Measurements from ENCODE around the gene LRRC27.
A peak's percentile ranks its signal among the peaks of the same experiment; 100 is the strongest.
"Not testable (repeated sequence)": the region's sequence is repeated elsewhere in the genome, so short reads cannot be mapped to it uniquely, and the experiment has no call there.

Gene LRRC27

DNA sequence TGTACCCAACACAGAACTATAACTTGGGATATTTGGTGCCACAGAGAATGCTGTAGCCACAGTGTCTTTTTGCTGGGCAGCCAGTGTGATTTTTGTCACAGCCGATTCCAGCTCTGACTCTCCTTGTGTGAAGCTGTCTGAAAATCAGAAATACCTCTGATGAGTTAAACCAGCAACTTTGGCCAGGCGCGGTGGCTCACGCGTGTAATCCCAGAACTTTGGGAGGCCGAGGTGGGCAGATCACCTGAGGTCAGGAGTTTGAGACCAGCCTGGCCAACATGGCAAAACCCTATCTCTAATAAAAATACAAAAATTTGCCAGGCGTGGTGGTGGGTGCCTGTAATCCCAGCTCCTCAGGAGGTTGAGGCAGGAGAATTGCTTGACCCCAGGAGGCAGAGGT lies 5.9 kb downstream of the LRRC27 start:
- DNase-seq (ENCODE audit: low read depth in 2 of 2) = not testable (repeated sequence)

DNA sequence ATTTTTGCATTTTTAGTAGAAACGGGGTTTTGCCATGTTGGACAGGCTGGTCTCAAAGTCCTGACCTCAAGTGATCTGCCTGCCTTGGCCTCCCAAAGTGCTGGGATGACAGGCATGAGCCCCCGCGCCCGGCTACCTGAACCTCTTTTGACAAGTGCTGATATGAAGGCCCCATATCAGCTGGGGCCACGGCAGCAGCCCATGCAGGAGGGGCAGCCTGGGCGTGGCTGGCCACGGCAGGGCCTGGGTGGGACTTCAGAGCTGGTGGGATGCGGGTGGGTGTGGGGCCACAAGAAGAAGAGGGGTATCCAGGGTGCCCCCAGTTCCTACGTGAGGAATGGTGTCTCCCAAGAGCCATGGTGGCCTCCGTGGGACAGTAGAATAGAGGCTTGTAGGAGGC lies 6.9 kb downstream of the LRRC27 start:
- no peak for DNase-seq (ENCODE audit: low read depth in 2 of 2)

DNA sequence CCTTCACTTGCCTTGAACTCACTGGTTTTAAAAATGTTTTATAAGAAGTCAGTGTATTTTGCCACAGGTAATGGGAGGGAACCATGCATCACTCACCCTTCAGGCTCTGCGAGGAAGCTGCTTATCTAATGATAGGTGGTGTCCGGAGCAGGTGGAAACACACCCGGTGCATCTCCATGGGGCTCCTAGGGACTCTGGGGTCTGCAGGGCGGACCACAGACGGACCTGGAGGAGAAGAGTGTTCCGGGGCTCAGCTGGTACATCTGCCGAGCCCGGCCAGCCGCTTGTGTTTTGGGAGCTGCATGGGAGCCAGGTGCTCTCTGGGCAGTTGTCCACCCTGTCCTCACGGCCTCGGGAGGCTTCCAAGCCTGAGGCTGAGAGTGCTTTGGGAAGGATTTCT lies 7.3 kb downstream of the LRRC27 start:
- no peak for DNase-seq (ENCODE audit: low read depth in 2 of 2)

DNA sequence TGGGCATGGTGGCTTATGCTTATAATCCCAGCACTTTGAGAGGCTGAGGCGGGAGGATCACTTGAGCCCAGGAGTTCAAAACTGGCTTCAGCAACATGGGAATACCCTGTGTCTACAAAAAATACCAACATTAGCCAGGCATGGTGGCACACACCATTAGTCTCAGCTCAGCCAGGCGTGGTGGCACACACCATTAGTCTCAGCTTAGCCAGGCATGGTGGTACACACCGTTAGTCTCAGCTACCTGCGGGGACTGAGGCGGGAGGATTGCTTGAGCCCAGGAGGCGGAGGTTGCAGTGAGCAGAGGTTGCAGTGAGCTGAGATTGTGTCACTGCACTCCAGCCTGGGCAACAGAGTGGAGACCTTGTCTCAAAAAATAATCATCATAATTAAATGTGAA lies 9.0 kb downstream of the LRRC27 start:
- DNase-seq (ENCODE audit: low read depth in 2 of 2) = no peak

DNA sequence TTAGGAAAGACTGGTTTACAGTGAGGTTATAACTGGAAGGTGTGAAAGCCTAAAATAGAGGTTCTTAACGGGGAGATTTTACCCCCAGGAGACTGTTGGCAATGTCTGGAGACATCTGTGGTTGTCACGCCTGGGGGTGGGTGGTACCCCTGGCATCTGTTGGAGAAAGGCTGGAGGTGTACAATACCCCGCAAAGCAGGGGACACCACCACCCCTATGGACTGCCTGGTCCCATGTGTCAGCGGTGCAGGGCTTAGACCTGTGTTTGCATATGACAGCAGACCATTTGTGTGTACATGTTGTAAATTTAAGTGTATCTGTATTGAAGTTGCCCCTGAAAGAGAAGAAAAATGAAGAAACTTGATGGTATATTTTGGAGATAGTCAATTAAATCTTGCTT lies 9.8 kb downstream of the LRRC27 start:
- no peak for DNase-seq (ENCODE audit: low read depth in 2 of 2)

DNA sequence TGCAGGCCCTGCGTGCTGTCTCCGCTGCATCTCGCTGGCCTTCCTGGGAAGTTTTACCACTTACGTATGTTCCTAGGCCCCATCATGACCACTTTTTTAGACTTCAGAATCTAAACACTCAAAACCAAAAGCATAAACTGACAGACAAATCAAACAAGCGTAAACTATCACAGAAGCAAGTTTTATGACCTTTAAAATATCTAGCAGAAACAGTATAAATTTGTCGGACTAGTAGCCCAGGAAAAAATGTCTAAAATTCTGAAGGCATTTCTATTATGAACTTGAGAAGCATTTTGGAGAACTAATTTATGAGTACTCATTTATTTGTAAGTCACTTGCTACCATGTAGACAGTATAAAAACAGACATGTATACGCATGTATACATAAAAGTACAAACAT lies 10.6 kb downstream of the LRRC27 start:
- no peak for DNase-seq (ENCODE audit: low read depth in 2 of 2)

DNA sequence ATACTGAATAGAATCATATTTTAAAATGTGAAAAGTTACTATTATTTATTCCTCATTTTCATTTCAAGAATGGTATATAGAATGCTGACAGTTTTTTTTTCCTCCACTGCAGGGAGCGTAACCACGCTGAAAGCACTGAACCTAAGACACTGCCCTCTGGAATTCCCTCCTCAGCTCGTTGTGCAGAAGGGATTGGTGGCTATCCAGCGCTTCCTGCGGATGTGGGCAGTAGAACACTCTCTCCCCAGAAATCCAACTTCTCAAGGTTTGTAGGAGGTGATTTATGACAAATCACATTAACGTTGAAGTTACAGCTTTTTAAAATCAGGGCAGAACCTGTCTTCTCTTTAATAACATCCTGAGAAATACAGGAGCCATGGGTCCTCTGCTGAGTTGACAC lies 12.4 kb downstream of the LRRC27 start:
- no peak for DNase-seq (ENCODE audit: low read depth in 2 of 2)

DNA sequence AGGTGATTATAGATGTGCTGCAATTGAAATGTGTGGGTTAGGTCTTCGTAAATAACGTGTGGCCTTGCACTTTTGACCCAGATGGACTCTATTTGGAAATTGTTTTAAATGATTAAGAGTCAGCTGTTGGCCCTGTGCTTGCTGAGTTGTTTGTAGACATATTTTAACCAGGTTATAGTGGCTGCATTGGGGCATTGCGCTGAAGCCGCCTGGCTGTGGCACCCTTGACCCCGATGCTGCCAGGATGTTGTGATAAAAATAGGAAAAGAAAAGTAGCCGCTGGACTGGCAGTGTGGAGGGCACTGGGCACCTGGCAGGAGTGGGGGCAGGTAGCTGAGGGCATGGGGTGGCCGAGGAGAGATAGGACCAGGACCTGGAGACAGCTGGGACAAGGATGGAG lies 13.4 kb downstream of the LRRC27 start:
- DNase-seq (ENCODE audit: low read depth in 2 of 2) = no peak

DNA sequence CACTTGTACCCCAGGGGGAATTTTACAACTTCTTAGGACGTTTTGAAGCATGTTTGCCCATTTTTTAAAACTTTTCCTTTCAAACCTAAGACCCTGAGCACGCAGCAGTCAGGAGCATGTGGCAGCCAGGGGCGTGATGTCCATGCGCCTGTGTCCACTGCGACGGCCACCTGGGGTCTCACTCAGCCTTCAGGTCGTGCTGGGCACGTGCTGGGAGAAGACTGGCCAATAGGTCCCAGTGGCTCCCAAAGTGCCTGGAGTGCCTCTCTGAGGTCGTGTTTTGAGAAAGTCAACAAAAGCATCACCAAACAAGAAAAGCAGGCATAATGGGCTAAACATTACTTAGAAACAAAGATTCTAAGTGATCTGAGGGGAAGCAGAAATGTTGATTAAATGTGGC lies 14.8 kb downstream of the LRRC27 start:
- no peak for DNase-seq (ENCODE audit: low read depth in 2 of 2)

DNA sequence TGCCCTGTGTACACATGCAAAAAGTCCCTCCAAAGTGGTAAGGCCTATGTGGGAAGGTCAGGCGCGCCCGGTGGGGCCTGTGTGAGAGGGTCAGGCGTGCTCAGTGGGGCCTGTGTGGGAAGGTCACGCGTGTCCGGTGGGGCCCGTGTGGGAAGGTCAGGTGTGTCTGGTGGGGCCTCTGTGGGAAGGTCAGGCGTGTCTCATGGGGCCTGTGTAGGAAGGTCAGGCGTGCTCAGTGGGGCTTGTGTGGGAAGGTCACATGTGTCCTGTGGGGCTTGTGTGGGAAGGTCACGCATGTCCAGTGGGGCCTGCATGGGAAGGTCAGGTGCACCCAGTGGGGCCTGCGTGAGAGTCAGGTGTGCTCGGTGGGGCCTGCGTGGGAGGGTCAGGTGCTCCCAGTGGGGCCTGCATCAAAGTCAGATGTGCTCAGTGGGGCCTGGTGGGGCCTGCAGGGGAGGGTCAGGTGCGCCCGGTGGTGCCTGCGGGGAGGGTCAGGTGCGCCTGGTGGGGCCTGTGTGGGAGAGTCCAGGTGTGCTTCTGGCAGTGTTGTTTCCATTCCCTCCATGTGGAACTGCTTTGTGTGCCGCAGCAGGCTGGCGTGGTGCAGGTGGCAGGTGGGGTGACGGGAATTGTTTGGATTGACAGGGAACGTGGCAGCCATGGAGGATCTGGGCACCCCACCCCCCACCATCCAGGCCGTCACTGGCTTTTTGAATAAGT lies 15.4 kb downstream of the LRRC27 start:
- no peak for DNase-seq (ENCODE audit: low read depth in 2 of 2)

DNA sequence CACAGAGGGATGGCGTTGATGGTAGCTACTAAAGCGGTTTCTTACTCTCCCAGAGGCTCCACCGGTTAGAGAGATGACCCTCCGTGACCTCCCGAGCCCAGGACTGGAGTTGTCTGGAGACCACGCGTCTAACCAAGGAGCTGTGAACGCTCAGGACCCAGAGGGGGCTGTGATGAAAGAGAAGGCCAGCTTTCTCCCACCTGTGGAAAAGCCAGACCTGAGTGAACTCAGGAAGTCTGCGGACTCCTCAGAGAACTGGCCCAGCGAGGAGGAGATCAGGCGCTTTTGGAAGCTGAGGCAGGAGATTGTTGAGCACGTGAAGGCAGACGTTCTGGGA lies 15.9 kb downstream of the LRRC27 start:
- no peak for DNase-seq (ENCODE audit: low read depth in 2 of 2)

DNA sequence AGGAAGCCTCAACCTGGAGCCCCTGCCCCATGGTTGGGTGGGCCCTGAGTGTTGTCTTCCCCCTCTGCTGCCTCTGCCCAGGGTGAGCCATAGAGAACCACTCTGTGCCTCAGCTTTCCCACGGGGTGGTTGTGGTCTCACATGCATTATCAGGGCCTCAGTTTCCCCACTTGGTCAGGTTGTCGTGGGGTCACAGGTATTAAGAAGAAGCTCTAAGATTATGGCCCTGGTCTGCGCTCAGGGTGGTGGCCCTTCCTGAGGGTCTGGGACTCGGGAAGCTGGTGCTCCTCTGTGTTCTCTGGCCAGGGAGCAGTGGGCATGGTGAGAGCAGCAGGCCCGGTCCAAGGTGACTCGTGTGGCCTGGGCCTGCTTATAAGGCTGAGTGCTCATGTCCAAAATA lies 17.8 kb downstream of the LRRC27 start:
- DNase-seq (ENCODE audit: low read depth in 2 of 2) = no peak

DNA sequence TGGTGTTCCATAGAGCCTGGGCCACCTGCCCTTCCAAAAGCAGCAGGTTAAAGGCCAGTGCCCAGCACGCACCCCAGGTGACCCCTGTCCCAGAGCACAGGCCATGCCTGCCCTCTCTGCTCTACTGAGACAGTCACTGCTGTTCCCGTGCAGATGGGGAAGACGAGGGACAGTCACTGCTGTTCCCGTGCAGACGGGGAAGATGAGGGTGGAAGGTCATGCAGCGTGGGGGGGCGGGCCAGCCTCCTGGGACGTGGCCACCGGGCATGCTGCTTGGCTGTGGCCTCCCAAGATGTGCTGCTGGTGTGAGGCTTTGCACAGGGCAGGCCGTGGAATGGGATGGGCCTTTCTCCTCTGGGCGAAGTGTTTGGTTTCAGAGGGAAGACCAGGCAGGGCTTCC lies 18.4 kb downstream of the LRRC27 start:
- no peak for DNase-seq (ENCODE audit: low read depth in 2 of 2)

DNA sequence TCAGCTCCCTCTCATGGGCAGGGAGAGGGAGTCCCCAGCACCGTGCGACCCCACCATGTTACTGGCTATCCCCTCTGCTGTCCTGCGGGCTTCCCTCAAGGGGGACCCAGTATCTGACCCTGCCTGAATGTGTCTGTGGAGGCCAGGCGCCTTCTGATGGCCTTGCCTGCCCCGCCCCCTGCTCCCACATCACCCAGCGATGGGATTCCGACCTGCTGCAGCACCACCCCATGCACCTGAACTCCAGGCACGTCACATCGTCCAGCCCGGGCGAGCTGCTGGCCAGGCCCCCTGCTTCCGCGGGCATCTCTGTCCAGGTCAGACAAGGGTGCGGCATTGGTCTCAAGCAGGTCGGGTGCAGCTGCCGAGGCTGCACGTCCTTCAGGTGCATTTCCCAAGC lies 19.0 kb downstream of the LRRC27 start:
- no peak for DNase-seq (ENCODE audit: low read depth in 2 of 2)

DNA sequence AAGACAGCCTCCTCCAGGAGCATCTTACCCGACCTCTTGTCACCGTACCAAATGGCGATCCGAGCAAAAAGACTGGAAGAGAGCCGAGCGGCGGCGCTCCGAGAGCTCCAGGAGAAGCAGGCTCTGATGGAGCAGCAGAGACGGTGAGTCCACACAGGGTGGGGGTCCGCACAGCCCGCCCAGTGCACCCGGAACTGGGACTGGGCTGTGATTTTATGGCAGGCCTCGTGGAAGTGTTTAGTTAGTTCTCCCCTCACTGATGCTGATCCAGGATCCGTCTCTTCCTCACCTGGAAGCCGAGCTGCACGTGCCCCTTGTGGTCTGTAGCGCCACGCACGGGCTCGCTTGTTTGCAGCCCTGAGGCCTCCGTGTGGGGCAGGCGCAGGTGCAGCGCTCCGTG lies 19.6 kb downstream of the LRRC27 start:
- DNase-seq (ENCODE audit: low read depth in 2 of 2) = no peak

DNA sequence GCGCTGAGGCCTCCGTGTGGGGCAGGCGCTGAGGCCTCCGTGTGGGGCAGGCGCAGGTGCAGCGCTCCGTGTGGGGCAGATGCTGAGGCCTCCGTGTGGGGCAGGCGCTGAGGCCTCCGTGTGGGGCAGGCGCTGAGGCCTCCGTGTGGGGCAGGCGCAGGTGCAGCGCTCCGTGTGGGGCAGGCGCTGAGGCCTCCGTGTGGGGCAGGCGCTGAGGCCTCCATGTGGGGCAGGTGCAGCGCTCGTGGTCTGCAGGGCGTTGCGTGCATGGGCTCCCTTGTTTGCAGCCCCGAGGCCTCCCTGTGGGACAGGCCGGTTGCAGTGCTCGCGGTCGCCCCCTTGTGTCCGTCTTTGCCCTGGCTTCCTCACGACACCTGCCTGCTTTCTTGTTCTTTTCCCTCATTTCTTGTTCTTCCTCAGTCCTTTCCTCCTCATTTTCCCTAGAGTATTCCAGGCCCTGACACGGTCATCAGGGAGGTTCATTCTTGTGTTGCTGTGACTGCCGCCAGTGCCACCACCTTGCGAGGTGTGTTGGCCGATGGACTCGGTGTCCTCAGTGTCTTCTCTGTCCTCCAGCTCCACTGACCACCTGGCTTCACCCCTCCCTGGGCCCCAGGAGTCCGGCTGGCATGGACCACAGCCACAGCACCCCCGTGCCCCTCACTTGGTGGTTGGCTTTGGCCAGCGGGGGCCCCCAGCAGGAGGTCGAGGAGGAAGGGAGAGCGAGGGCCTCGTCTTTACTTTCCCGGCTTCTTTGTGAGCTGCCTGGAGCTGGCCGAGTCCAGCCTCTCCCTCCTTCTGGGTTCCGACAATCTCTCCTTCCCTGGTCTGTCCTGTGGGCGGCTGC lies 20.7 kb downstream of the LRRC27 start:
- DNase-seq (ENCODE audit: low read depth in 2 of 2) = peak; percentile 43 to 52

DNA sequence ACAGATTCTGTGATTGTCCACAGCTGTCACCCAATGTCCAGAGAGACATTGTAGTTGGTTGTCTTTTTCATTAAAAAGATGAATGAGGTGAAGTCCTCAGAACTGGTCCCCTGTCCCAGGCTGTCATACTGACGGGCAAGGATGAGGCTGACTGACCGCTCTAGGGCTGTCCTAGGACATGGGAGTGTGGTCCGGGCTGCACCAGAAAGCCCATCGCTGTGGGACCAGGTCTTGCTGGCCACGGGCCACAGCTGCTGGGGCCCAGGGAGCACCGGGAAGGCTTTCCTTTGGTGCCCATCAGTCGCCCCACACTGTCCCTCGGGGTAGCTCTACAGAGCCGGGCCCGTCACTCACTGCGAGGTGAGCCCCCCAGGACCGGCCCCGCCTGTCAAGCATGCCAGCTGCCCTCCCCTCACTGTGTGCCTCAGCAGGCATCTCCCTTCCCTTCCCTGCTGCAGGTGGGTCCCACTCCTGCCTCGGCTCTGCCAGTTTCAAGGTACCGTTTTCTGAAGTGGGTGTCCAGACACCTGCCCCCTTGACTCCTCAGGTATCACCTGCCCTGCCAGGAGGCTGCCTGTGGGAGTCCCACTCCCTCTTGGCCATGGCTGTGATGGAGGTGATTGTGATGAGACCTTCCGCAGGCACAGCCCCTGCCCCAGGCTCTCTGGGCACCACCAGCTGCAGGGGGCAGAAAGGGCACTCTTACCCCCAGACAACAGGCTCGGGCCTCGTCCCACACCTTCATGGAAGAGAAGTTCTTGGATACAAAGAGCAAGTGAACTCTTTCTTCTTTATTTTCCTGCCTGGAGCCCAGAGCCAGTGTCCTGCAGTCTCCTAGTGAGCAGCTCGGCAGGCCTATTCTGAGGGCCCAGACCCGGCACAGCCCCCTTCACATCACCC lies 21.7 kb downstream of the LRRC27 start:
- DNase-seq (ENCODE audit: low read depth in 2 of 2) = no peak

DNA sequence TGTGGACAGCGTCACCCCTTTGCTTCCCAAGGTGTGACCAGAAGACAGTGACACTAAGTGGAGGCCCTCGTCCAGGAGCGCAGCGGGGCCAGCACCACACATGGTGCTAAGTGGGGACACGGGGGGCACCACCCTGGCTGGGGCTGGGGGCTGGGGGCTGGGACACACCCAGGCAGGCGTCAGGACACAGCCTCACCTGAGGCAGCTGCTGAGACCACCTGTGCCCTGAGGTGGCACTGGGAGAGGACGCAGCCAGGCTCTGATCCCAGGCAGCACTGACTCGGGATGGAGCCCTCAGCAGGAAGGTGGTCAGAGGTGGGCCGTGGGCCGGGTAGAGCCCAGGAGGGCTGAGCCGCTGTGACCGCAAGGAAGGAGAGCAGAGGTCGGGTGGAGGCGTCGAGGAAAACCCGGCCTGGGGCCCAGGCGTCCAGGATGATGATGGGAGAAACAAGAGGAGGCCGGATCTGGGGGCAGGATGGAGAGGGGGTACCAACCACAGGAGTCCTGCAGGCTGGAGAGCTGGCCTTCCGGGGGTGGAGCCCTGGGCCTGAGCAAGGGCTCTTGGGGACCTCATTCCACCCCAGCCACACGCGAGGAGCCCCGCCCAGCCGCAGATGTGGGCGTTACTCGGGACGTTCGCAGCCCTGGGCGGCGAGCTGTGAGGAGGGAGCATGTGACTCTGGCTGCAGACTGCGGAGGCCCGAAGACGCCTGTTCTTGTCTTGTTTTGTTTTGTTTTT lies 22.5 kb downstream of the LRRC27 start:
- DNase-seq (ENCODE audit: low read depth in 2 of 2) = no peak

DNA sequence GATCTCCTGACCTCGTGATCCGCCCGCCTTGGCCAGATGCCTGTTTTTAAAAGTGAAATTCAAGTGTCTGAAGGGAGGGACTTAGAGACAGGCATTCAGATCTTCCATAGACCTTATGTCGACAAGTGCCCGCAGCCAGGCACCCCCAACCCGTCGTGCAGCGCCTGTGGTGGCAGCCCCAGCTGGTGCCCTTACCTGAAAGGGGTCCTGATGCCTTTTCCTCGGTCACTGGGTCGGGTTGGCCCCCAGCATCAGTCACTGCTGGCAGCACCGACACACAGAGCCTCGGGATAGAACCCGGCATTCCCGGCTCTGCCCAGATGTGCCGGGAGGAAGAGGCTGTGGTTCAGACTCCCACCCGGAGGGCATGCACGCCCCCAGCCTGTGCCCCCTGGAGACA lies 23.3 kb downstream of the LRRC27 start:
- DNase-seq (ENCODE audit: low read depth in 2 of 2) = no peak

DNA sequence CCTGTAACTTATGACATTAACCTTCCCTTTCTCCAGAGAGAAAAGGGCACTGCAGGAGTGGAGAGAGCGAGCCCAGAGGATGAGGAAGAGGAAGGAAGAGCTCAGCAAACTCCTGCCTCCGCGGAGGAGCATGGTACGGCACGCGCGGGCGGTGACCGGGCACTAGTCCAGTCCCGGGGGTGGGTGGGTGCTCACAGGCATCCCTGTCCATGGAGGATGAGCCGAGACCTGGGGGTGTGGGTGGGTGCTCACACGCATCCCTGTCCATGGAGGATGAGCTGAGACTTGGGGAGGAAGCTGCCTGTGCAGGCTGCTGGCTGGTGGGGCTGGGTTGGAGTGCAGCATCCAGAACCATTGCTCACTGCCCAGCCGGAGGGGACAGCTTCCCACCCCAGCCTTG lies 23.8 kb downstream of the LRRC27 start:
- DNase-seq (ENCODE audit: low read depth in 2 of 2) = no peak

DNA sequence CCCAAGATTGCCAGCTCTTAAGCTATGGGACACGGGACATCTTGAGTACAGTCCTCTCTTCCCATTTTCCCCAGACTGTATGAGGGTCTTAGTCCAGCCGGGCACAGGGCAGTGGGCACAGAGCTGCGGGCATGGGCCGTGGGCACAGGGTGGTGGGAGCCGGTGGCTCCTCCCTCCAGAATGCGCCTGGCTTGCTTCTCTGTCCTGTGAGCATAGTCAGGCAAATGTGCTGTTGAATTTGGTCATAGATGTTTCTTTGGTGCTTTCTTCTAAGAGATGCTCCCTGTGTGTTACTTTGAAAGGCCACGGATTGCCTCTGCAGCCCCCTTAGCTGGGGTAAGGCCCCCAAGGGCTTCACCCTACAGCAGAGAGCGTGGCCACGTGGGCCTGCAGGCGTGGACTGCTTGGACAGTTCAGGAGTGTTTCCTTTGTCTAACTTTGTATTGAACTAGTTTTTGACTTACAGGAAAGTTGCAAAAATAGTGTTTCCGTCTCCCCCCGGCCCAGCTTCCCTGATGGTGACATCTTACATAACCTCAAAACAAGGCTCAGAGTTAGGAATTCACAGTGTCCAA lies 24.7 kb downstream of the LRRC27 start:
- DNase-seq (ENCODE audit: low read depth in 2 of 2) = no peak
